ENCODE measurements around the gene OPRM1.

DNA sequence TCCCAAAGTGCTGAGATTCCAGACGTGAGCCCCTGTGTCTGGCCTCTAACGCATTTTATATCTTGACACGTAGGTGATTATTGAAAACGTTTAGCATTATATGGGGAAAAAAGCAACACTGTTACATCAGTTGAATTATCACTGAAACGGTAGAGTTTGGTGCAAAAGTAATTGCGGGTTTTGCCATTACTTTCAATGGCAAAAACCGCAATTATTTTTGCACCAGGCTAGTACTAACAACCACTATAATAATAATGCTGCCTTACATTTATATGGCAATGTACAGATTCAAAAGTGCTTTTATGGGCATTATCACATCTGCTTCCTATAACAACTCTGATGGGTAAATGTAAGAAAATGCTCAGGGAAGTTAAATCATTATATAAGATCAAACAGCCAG lies 57.3 kb downstream of the OPRM1 start:
- TF ChIP-seq, protein P1, sequence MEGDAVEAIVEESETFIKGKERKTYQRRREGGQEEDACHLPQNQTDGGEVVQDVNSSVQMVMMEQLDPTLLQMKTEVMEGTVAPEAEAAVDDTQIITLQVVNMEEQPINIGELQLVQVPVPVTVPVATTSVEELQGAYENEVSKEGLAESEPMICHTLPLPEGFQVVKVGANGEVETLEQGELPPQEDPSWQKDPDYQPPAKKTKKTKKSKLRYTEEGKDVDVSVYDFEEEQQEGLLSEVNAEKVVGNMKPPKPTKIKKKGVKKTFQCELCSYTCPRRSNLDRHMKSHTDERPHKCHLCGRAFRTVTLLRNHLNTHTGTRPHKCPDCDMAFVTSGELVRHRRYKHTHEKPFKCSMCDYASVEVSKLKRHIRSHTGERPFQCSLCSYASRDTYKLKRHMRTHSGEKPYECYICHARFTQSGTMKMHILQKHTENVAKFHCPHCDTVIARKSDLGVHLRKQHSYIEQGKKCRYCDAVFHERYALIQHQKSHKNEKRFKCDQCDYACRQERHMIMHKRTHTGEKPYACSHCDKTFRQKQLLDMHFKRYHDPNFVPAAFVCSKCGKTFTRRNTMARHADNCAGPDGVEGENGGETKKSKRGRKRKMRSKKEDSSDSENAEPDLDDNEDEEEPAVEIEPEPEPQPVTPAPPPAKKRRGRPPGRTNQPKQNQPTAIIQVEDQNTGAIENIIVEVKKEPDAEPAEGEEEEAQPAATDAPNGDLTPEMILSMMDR (IDR thresholded peaks at IDR 0.05) = no peak
- TF ChIP-seq POLR2A (IDR thresholded peaks at IDR 0.05) = no peak

Data from heart left ventricle (tissue), 13 donors.